H1 (cell line): ENCODE data around the gene PRKCH. TPM values are rescaled to one million over a fixed set of nuclear protein-coding genes. Genes with fewer than 3 reads are reported as not detected.

Source experiments
- CTCF ChIP-seq, 3 experiments: IDR thresholded peaks; 1 replicate in 2 of 3; 2 replicates in 1 of 3; pipeline versions ENCODE4 v1.5.1 to v1.6.1; 2011; ENCODE audit warnings: low read length in 3 of 3, mild to moderate bottlenecking in 3 of 3, inconsistent platforms in 2 of 3, low read depth in 1 of 3, moderate library complexity in 1 of 3; ENCODE audit not compliant: insufficient read depth in 1 of 3; ENCODE audit errors: control extremely low read depth in 1 of 3
- polyA plus RNA-seq, 7 experiments: library from polyadenylated mRNA; depleted of rRNA in 3 of 7; stranded (reverse) in 5 of 7; unstranded in 2 of 7; fragments of >200 nt in 5 of 7; fragments of 200-250 nt in 2 of 7; gene quantifications; 1 replicate in 5 of 7; 2 replicates in 1 of 7; 4 replicates in 1 of 7; pipeline versions ENCODE4 v1.2.1 to v1.2.3, GENCODE V29; 2011 to 2013; ENCODE audit warnings: missing spikeins in 2 of 7, mixed read lengths in 2 of 7
- total RNA-seq: library from RNA; stranded (reverse); fragmentation: NEBNext Ultra II Directional; extraction: Animal tissue kit (Norgen Biotek cat#: 25700); gene quantifications from 2 replicates; pipeline ENCODE4 v1.2.1, GENCODE V29; 2021

PRKCH gene
- total and polyA plus RNA-seq, 2 of the 8 experiments (the other 6 are each of a cell fraction or from before 2014, with no cell fraction given), result 6.4 to 7.0 TPM

GRCh38 chr14:61281948-61282275 is 39.5 kb upstream of the PRKCH start (continued):
- no peak for TF ChIP-seq CTCF (IDR thresholded peaks at IDR 0.05; ENCODE audit: control extremely low read depth in 1 of 3, insufficient read depth in 1 of 3, low read depth in 1 of 3, low read length in 3 of 3)
